COLO668 (cell line): ENCODE data around the gene RTL10.
"Not testable (repeated sequence)": the region's sequence is repeated elsewhere in the genome, so short reads cannot be mapped to it uniquely, and the experiment has no call there.

Experiments
- DNase-seq: peaks from one replicate; lab custom pipeline; 2025; ENCODE audit not compliant: unreplicated experiment; lab: John Stamatoyannopoulos, UW

The RTL10 gene

GRCh38 chr22:19845054-19845722 is 9.5 kb downstream of the RTL10 start:
- no peak for DNase-seq

- no peak for DNase-seq
Observed at GRCh38 chr22:19844377-19845053, 10.2 kb downstream of the RTL10 start.

GRCh38 chr22:19843857-19844376 is 10.8 kb downstream of the RTL10 start:
- no peak for DNase-seq

DNA sequence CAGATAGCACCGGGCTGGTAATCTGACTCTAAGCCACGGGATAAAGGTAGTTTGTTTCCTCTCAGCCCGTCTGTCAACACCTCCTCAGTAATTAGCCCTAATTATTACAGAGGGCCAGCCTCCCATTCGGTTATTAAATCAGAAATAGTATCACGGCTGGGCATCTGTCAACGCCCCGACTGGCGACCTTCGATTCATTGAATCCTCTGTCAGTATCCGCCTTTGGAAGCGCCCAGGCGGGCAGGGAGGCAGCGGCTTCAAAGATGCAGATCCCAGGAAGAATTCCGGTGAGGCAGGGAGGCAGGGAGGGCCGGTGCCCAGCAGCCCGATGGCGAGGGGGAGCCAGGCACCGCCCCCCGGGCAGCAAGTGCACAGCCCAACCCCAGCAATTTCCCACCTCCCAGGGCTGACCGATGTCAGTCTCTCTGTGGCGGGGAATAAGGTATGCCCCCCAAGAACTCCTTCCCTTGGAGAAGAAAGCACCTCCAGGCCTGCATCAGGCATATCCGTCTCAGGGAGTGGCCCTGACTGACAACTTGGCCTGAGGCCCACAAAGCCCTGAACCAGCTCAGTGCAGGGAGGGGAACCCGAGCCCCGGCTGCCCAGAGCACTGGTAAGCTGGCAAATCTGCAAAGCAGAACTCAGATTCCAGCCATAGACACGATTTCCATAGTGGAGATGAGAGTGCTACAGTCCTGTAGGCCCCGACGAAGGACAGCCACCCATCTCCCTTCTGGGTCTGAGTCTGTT is 11.4 kb downstream of the RTL10 start:
- DNase-seq = no peak

DNA sequence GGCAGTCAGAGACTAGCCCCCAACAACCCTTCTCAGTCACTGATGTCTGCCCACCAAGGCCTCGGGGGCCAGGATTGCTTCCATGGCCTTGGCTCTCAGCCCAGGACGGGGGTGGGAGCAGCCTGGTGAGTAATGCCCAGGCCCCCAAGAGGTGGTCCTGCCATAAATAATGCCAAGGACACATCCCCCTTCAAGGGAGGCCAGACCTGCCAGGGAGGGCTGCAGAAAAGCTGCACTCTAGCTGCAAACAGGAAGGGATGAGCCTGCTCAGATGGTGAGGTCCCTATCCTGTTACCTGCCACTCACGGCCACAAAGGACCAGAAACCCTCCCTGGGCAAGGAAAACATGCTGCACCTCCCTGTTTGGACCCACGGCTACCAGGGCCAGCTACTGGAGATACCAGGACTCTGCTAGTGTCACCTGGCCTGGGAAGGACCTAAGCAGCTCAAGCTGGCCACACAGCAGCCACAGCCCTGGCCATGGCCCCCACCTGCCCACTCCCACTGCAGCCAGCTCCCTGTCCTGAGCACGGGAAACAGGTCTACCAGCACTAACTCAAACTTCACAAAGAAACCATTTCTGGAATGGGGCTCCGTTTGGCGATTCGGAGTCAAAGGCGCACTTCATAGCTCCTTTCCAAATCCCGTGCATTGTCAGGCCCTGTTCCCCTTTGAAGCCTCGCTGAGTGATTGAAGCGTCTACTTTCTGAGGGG is 12.1 kb downstream of the RTL10 start:
- DNase-seq = no peak

DNA sequence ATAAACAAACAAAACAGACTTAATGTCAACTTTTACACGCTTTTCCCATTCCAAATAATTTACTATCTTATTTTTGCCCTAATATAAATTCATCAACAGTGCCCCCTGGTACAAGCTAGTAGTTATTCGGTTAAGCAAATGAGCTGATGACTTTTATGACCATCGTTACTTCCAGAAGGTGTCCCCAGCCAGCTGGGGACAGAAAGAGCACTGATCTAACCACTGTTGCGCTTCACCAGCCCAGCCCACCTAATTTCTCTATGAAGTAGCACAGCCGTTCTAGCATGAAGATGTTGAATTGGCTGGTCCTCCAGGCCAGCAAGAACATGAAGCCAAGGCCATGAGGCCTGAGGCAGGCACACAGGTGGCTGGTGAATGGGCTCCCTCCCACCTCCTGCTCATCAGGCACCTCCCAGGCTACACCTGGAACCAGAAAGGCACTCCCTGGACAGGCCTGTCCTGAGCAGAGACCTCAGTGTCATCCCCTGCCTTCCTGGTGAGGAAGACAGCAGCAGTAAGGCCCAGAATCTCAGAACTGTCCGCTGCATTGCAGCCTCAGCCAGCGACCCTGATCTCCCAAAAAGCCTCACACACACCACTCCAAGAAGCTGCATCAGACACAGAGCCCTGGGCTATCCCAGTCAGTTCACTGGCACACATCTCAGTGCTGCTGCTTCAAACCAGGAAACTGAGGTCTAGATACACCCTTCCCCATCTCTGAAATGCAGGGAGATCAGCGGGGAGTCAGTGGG is 12.9 kb downstream of the RTL10 start:
- no peak for DNase-seq

GRCh38 chr22:19840955-19841640 is 13.6 kb downstream of the RTL10 start:
- no peak for DNase-seq

- no peak for DNase-seq
Observed at GRCh38 chr22:19840059-19840458, 14.6 kb downstream of the RTL10 start.

DNA sequence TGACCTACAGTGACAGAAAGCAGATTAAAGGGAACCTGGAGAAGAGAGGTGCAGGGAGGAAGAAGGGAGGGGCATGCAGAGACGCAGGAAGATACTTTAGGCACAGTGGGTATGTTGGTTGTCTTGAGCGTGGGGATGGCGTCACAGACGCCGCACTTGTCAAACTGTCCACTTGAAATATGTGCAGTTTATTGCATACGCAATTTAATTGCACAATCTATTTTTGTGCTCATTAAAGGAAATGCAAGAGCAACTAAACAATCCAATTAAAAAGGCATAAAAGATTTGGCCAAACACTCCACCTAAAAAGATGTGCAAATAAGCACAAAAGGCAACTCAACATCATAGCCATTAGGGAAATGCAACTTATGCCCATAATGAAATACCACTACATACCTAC is 16.8 kb downstream of the RTL10 start:
- no peak for DNase-seq

DNA sequence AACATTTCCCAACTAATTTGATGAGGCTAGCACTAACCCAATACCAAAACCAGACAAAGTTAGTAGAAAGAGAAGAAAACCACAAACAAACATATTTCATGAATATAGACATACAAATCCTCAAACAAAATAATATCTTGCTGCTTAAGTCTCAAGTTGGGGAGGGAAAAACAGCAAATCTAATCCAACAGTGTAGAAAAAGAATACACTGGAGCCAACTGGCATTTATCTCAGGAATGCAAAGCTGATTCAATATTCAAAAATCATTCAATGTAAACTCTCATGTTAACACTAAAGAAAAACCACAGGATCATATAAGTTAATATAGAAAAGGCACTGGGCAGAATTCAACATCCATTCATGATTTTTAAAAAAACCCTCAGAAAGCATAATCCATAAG is 18.2 kb downstream of the RTL10 start:
- DNase-seq = no peak

DNA sequence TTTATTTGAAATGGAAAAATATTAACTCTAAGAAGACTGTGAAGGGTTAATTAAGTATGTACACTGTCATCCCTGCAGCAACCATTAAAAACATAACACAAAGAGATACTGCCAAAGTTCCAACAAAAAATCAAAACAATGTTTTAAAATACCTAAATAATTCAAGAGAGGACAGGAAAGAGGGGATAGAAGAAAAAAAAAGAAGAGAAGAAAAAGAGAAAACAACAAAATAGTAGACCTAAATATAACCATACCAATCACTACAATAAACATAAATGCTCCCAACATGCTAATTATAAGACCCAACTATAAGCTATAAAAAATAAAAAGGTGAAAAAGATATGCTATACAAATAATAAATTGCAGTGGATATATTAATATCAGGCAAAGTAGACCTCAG is 20.1 kb downstream of the RTL10 start:
- no peak for DNase-seq

- not testable (repeated sequence) for DNase-seq
Observed at GRCh38 chr22:19833327-19833726, 21.3 kb downstream of the RTL10 start.

DNA sequence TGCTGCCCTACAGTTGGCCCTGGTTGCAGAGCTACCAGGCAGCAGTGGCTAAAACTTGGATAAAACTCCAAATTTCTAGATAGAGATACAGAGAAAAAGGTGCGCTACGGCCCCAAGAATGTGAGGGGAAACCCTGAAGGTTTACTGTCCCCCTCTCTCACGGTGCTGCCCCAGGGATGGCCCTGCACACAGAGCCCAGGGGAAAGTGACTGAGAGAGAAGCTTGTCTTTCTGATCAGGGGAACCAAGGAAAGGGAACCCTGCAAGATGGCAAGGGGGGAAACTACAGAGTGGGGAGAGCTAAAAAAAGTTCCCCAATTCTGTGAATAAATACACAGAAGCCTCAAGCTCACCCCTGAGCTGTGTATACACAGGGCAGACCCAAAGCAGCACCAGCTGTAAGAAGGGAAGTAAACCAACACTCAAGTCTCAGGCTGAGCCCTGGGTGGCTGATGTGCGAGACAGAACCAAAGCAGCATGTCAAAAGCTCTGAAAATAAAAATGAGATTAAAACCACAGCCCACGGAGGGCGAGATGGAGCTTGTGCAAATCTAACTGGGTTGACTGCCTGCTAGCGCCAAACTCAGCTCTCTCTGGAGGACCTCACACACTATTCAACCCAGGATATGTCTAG is 22.1 kb downstream of the RTL10 start:
- no peak for DNase-seq

DNA sequence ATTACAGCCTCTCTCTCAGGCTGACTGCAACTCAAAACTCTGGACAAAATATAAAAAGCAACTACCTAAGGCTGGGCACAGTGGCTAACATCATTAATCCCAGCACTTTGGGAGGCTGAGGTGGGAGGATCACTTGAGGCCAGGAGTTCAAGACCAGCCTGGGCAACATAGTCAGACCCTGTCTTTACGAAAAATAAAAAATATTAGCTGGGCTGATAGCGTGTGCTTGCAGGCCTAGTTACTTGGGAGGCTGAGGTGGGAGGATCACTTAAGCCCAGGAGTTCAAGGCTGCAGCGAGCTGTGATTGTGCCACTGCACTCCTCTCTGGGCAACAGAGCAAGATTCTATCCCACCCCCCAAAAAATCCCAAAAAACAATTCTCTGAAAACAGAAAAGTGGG is 22.7 kb downstream of the RTL10 start:
- DNase-seq = not testable (repeated sequence)

GRCh38 chr22:19831016-19831415 is 23.7 kb downstream of the RTL10 start:
- no peak for DNase-seq

DNA sequence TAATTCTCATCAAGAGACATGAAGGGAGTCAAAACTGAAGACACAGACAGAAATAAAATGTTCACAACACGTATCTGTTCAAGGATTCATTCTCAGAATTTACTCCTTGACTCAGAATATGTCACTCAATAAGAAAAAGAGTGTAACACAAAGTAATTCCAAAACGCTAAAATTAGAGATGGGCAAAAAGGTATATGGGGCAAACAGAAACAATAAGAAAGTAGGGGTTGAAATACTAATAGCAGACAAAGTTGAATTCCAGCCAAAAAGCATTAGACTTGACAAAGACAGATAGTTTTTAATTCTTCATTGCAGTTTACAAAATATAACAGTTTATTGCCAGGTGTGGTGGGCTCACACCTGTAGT is 26.7 kb downstream of the RTL10 start:
- DNase-seq = no peak

GRCh38 chr22:19827341-19828034 is 27.2 kb downstream of the RTL10 start:
- DNase-seq = no peak

DNA sequence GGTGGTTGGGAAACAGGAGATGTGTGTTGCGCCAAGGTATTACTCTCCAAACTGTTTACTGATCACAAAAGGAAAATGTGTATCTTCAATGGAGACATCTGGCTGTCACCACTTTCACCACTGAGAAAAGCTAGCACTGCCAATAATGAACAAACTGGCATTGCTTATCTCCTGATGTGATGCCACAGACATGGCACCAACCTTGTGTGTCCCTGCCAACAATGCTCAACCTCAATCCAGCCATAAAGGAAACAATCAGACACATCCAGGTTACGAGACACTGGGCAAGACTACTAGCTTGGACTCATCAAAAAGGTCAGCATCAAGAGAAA is 28.1 kb downstream of the RTL10 start:
- no peak for DNase-seq
